ENCODE measurements around the gene SFSWAP. TPM values are rescaled to one million over a fixed set of nuclear protein-coding genes. Genes with fewer than 3 reads are reported as not detected.

The SFSWAP gene
- total and polyA plus RNA-seq, 2 of the 13 experiments (the other 11 are each of a cell fraction or from before 2014, with no cell fraction given): 17.1 to 27.7 TPM

DNA sequence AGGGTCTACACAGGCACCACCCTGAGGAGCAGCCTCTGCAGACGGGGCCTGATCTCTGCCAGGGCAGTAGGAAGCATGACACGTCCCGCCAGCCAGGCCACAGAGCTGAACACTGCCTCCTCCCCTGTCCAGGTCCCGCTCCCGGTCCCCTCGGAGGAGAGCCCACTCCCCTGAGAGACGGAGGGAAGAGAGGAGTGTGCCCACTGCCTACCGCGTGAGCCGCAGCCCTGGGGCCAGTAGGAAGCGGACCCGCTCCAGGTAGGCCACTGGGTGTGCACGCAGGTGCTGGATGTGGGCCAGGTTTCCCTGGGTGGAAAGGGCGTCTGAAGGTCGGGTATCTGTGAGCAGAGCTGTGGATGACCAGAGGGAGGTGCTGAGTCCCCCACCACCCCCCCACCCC is 75.4 kb downstream of the SFSWAP start:
- 100% methylated on average over 3 of the region's 15 CpGs for WGBS (ENCODE audit: low lambda C conversion rate)
- TF ChIP-seq MAFK (conservative IDR thresholded peaks at IDR 0.05 in 1 of 2, IDR thresholded peaks at IDR 0.05 in 1 of 2; ENCODE audit: low read length in 2 of 2) (no peak), AGO2 (optimal IDR thresholded peaks at IDR 0.05; ENCODE audit: low read depth, low read length) (peak; percentile 62)

DNA sequence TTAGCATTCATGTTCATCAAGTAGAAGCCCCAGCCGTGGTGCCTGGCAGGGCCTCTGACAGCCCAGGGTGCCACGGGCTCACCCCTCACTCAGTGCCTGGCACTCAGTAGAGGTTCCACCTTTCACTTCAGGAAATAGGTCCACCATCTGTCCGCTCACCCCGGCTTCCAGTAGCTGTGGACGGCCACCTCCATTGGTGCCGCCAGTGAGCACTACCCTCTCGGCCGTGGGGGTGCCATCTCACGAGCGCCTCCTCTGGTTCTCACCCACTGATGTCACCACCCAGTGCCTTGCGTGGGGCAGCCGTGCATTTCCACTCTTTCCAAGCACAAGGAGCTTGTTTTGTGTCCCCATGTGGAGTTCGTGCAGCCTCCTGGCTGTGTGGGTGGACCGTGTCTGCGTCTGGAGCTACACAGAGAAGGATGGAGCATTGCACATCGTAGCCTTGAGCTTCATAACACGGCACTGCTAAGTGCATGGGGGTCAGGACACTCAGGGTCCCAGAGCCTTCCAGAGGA is 76.3 kb downstream of the SFSWAP start:
- 96% methylated on average over 15 of the region's 17 CpGs for WGBS (ENCODE audit: low lambda C conversion rate)

More for the DNA sequence above, 75.4 kb downstream of the SFSWAP start:
- FAIRE-seq (no peak), DNase-seq (ENCODE audit: low spot score) (no peak), ATAC-seq (peak; percentile 28; the same call in 2 of the 3 replicates)
- ChIA-PET POLR2A (no interaction called here), CTCF (ENCODE audit: low intra/inter-chr PET ratio, low total read pairs) (no interaction called here)
- Histone ChIP-seq H3K27ac (ENCODE audit: extremely low read length, insufficient read depth, low read length) (no peak overlapping the region), H3K9me3 (ENCODE audit: low read length) (no peaks in the 10 kb centered on the region), H2AFZ (ENCODE audit: low read length) (no peak overlapping the region), H4K20me1 (ENCODE audit: insufficient read depth, low read length) (no peaks in the 10 kb centered on the region), H3K79me2 (ENCODE audit: insufficient read depth, low read length) (no peaks in the 10 kb centered on the region), H3K4me3 (replicated peaks in 1 of 3; ENCODE audit: insufficient read depth in 1 of 3, low read depth in 2 of 3, low read length in 3 of 3) (no peak overlapping the region), H3K4me1 (ENCODE audit: insufficient read depth, low read length) (no peaks in the 10 kb centered on the region), H3K36me3 (replicated peaks in 1 of 2; ENCODE audit: control insufficient read depth in 1 of 2, insufficient read depth in 2 of 2, low read length in 2 of 2) (peaks cover 9 to 53% of the 10 kb centered on the region in 2 experiments; a peak in 4 of 5 replicates), H3K27me3 (ENCODE audit: control insufficient read depth in 1 of 2, insufficient read depth in 2 of 2, low read length in 2 of 2) (no peaks in the 10 kb centered on the region), H3K9ac (ENCODE audit: insufficient read depth, low read depth, low read length) (no peak overlapping the region), H3K4me2 (ENCODE audit: low read depth, low read length) (no peak overlapping the region)
- no TSS peak for BruUV-seq (replicated peaks)
- intact Hi-C loops (cut with micrococcal nuclease; ENCODE audit: unreplicated experiment) (no loop called here), in situ Hi-C loops (cut with HindIII; ENCODE audit: extremely low pct_ligation_motif_present, low pct_unique_long_range_greater_than_20kb) (no loop called here)

More for the DNA sequence above, 76.3 kb downstream of the SFSWAP start:
- Histone ChIP-seq H3K9ac (ENCODE audit: insufficient read depth, low read depth, low read length) (no peak overlapping the region), H3K4me3 (replicated peaks in 1 of 3; ENCODE audit: insufficient read depth in 1 of 3, low read depth in 2 of 3, low read length in 3 of 3) (no peak overlapping the region), H3K79me2 (ENCODE audit: insufficient read depth, low read length) (no peaks in the 10 kb centered on the region), H3K4me2 (ENCODE audit: low read depth, low read length) (no peak overlapping the region), H3K27ac (ENCODE audit: extremely low read length, insufficient read depth, low read length) (no peak overlapping the region), H3K4me1 (ENCODE audit: insufficient read depth, low read length) (no peaks in the 10 kb centered on the region), H3K36me3 (replicated peaks in 1 of 2; ENCODE audit: control insufficient read depth in 1 of 2, insufficient read depth in 2 of 2, low read length in 2 of 2) (peaks cover 8 to 55% of the 10 kb centered on the region in 2 experiments; a peak in 4 of 5 replicates), H3K9me3 (ENCODE audit: low read length) (no peaks in the 10 kb centered on the region), H4K20me1 (ENCODE audit: insufficient read depth, low read length) (no peaks in the 10 kb centered on the region), H2AFZ (ENCODE audit: low read length) (no peak overlapping the region), H3K27me3 (ENCODE audit: control insufficient read depth in 1 of 2, insufficient read depth in 2 of 2, low read length in 2 of 2) (no peaks in the 10 kb centered on the region)
- in situ Hi-C loops (cut with HindIII; ENCODE audit: extremely low pct_ligation_motif_present, low pct_unique_long_range_greater_than_20kb): no loop called here
- BruUV-seq (replicated peaks): no TSS peak
- intact Hi-C loops (cut with micrococcal nuclease; ENCODE audit: unreplicated experiment): no loop called here
- TF ChIP-seq KDM3A (CRISPR knock-in tag; IDR thresholded peaks at IDR 0.05; ENCODE audit: low read depth) (no peak), DR1 (CRISPR knock-in tag; IDR thresholded peaks at IDR 0.05) (no peak), KLF6 (CRISPR knock-in tag; IDR thresholded peaks at IDR 0.05) (no peak), ZNF761 (CRISPR knock-in tag; conservative IDR thresholded peaks at IDR 0.05) (no peak), JARID2 (CRISPR knock-in tag; IDR thresholded peaks at IDR 0.05; ENCODE audit: insufficient replicate concordance) (no peak), ZNF24 (IDR thresholded peaks at IDR 0.05) (no peak)
- TF ChIP-seq, protein P1, sequence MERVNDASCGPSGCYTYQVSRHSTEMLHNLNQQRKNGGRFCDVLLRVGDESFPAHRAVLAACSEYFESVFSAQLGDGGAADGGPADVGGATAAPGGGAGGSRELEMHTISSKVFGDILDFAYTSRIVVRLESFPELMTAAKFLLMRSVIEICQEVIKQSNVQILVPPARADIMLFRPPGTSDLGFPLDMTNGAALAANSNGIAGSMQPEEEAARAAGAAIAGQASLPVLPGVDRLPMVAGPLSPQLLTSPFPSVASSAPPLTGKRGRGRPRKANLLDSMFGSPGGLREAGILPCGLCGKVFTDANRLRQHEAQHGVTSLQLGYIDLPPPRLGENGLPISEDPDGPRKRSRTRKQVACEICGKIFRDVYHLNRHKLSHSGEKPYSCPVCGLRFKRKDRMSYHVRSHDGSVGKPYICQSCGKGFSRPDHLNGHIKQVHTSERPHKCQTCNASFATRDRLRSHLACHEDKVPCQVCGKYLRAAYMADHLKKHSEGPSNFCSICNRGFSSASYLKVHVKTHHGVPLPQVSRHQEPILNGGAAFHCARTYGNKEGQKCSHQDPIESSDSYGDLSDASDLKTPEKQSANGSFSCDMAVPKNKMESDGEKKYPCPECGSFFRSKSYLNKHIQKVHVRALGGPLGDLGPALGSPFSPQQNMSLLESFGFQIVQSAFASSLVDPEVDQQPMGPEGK (CRISPR knock-in tag; IDR thresholded peaks at IDR 0.05): no peak
- DNase-seq (ENCODE audit: low spot score) (no peak), ATAC-seq (peak; percentile 37), FAIRE-seq (no peak)
- ChIA-PET CTCF (ENCODE audit: low intra/inter-chr PET ratio, low total read pairs) (no interaction called here), POLR2A (no interaction called here)
